WTC11 (cell line): ENCODE measurements around the gene CYP2C9. TPM values are rescaled to one million over a fixed set of nuclear protein-coding genes. Genes with fewer than 3 reads are reported as not detected.

ENCODE experiments used
- ATAC-seq: fragments of 200-7000 bp; cut with Tn5 transposase; 2 replicates; pipeline ENCODE4 v1.10.0; 2021; ENCODE audit warnings: mild to moderate bottlenecking, moderate library complexity
- CTCF ChIA-PET: fragments of 300-600 bp; sonication (Branson Sonifier 250); formaldehyde crosslinking; loops from one replicate; lab custom pipeline; 2021; ENCODE audit warnings: antibody characterized with exemption; lab: Charles Lee
- POLR2A ChIA-PET: fragments of 350-600 bp; sonication (Branson Sonifier 250); formaldehyde crosslinking; loops from one replicate; lab custom pipeline; 2021; ENCODE audit warnings: antibody characterized with exemption; lab: Charles Lee
- DNase-seq: peaks from one replicate; pipeline ENCODE4 v3.0.0; 2021; ENCODE audit warnings: low spot score
- H3K27ac Mint-ChIP-seq: 2 replicates; pipeline ENCODE4 v1.8.0; 2021; ENCODE audit warnings: mixed read lengths
- H3K27me3 Mint-ChIP-seq: 2 replicates; pipeline ENCODE4 v1.8.0; 2021; ENCODE audit warnings: low read depth, mild to moderate bottlenecking, moderate library complexity, mixed read lengths
- H3K36me3 Mint-ChIP-seq: 2 replicates; pipeline ENCODE4 v1.8.0; 2021; ENCODE audit warnings: mixed read lengths
- H3K4me1 Mint-ChIP-seq: 2 replicates; pipeline ENCODE4 v1.8.0; 2022; ENCODE audit warnings: mixed read lengths
- H3K4me3 Mint-ChIP-seq: 2 replicates; pipeline ENCODE4 v1.8.0; 2021; ENCODE audit warnings: mild to moderate bottlenecking, moderate library complexity, mixed read lengths
- H3K9me3 Mint-ChIP-seq: 2 replicates; pipeline ENCODE4 v1.8.0; 2021; ENCODE audit warnings: mixed read lengths
- ATF3 ChIP-seq: sonication (generic); formaldehyde crosslinking; conservative IDR thresholded peaks from 2 replicates; pipeline ENCODE4 v1.8.1; 2022; ENCODE audit warnings: mild to moderate bottlenecking, missing genetic modification reagents
- ERG ChIP-seq: fragments of 250-450 bp; sonication (Bioruptor Pico); IDR thresholded peaks from 2 replicates; pipeline ENCODE4 v1.8.0; 2021; ENCODE audit warnings: mild to moderate bottlenecking
- IRF1 ChIP-seq: sonication (generic); formaldehyde crosslinking; IDR thresholded peaks from 2 replicates; pipeline ENCODE4 v1.8.0; 2023; ENCODE audit warnings: missing genetic modification reagents
- IRF2 ChIP-seq: sonication (generic); formaldehyde crosslinking; IDR thresholded peaks from 2 replicates; pipeline ENCODE4 v1.8.0; 2022; ENCODE audit warnings: low read depth, missing genetic modification reagents, borderline replicate concordance
- MXD4 ChIP-seq: fragments of 250-450 bp; sonication (Bioruptor Pico); IDR thresholded peaks from 2 replicates; pipeline ENCODE4 v1.8.0; 2021; ENCODE audit warnings: mild to moderate bottlenecking, moderate library complexity, borderline replicate concordance
- NR1H2 ChIP-seq: sonication (generic); formaldehyde crosslinking; IDR thresholded peaks from 2 replicates; pipeline ENCODE4 v1.9.0; 2021; ENCODE audit warnings: mild to moderate bottlenecking, moderate library complexity, missing genetic modification reagents
- RELA ChIP-seq: sonication (generic); formaldehyde crosslinking; IDR thresholded peaks from 2 replicates; pipeline ENCODE4 v1.8.1; 2022; ENCODE audit warnings: missing genetic modification reagents, mild to moderate bottlenecking, borderline replicate concordance
- SOX15 ChIP-seq: fragments of 250-450 bp; sonication (Bioruptor Pico); IDR thresholded peaks from 2 replicates; pipeline ENCODE4 v1.9.0; 2021; ENCODE audit warnings: mild to moderate bottlenecking
- TCF7 ChIP-seq: sonication (generic); formaldehyde crosslinking; IDR thresholded peaks from 2 replicates; pipeline ENCODE4 v1.8.0; 2022; ENCODE audit warnings: mild to moderate bottlenecking, low read depth, missing genetic modification reagents, moderate library complexity
- ZBTB43 ChIP-seq: sonication (generic); formaldehyde crosslinking; IDR thresholded peaks from 2 replicates; pipeline ENCODE4 v1.8.1; 2023; ENCODE audit warnings: mild to moderate bottlenecking, missing genetic modification reagents
- ZNF281 ChIP-seq: sonication (generic); formaldehyde crosslinking; IDR thresholded peaks from 2 replicates; pipeline ENCODE4 v1.8.0; 2023; ENCODE audit warnings: mild to moderate bottlenecking, missing genetic modification reagents
- ZNF317 ChIP-seq: sonication (generic); formaldehyde crosslinking; IDR thresholded peaks from 2 replicates; pipeline ENCODE4 v1.8.1; 2023; ENCODE audit warnings: low read depth, mild to moderate bottlenecking, moderate library complexity, missing genetic modification reagents, borderline replicate concordance
- ZNF416 ChIP-seq: fragments of 250-450 bp; sonication (Bioruptor Pico); IDR thresholded peaks from 2 replicates; pipeline ENCODE4 v1.9.0; 2021; ENCODE audit warnings: mild to moderate bottlenecking, inconsistent platforms
- ZNF423 ChIP-seq: fragments of 250-450 bp; sonication (Bioruptor Pico); IDR thresholded peaks from 2 replicates; pipeline ENCODE4 v2.1.2; 2022; ENCODE audit warnings: mild to moderate bottlenecking, moderate library complexity
- total RNA-seq: library from RNA; stranded (reverse); gene quantifications from 3 replicates; pipeline ENCODE4 v1.2.3, GENCODE V29; 2021
- TF ChIP-seq, protein P1 (sequence below): sonication (generic); formaldehyde crosslinking; IDR thresholded peaks from 2 replicates; pipeline ENCODE4 v1.8.0; 2022; ENCODE audit warnings: missing genetic modification reagents
- TF ChIP-seq, protein P2 (sequence below): fragments of 200-600 bp; IDR thresholded peaks from 2 replicates; pipeline ENCODE4 v1.8.0; 2022; ENCODE audit warnings: antibody characterized with exemption
- TF ChIP-seq, protein P3 (sequence below): sonication (generic); formaldehyde crosslinking; IDR thresholded peaks from 2 replicates; pipeline ENCODE4 v1.8.0; 2022; ENCODE audit warnings: mild to moderate bottlenecking, missing genetic modification reagents
- TF ChIP-seq, protein P4 (sequence below): sonication (generic); formaldehyde crosslinking; IDR thresholded peaks from 2 replicates; pipeline ENCODE4 v1.8.0; 2022; ENCODE audit warnings: mild to moderate bottlenecking, missing genetic modification reagents

Gene CYP2C9
- total RNA-seq, 1 experiment from 2014 or later, result 0.50 TPM

- ATAC-seq (no peak), DNase-seq (no peak)
- Mint-ChIP-seq H3K4me3 (no peak overlapping the region), H3K27me3 (no peaks in the 10 kb centered on the region), H3K36me3 (no peaks in the 10 kb centered on the region), H3K4me1 (peaks cover 2% of the 10 kb centered on the region; the same call in 1 of the 2 replicates), H3K9me3 (no peaks in the 10 kb centered on the region), H3K27ac (no peak overlapping the region)
- TF ChIP-seq ZNF423 (CRISPR knock-in tag), result no peak
- no peak for TF ChIP-seq TCF7 (CRISPR knock-in tag)
- TF ChIP-seq ZBTB43 (CRISPR knock-in tag), result no peak
- TF ChIP-seq ZNF317, result no peak
- no peak for TF ChIP-seq ZNF416
- ChIA-PET POLR2A (interaction anchor here (0.6 kb wide), 1 partner anchor 43 kb away, joined by 3 read pairs; no protein-coding TSS in a partner anchor), CTCF (no interaction called here)
These were observed 97.2 kb downstream of the CYP2C9 start for GRCh38 chr10:95035332-95036295.

DNA sequence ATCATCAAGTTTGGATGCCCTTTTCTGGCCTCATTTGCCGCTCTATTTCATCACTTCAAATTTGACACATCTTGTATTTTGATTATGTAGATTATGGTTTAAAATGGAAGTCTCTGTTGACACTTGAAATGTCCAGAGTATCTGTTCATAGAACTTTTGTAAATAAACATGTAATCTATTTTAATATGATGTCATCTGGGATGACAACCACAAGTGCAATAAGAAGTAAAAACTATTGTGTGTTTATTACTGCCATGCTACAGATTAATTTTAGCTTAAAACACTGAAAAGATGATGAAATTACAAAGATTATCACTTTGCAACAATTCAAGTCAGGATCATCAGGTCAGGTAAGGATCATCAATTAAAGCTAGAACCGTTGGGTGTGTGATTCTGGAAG is 100.8 kb downstream of the CYP2C9 start:
- Mint-ChIP-seq H3K27ac (no peak overlapping the region), H3K9me3 (no peaks in the 10 kb centered on the region), H3K4me3 (no peak overlapping the region), H3K27me3 (no peaks in the 10 kb centered on the region), H3K4me1 (peaks cover 2% of the 10 kb centered on the region; the same call in 1 of the 2 replicates), H3K36me3 (no peaks in the 10 kb centered on the region)
- DNase-seq, result no peak
- POLR2A ChIA-PET, result no interaction called here
- ATAC-seq, result no peak
- CTCF ChIA-PET, result no interaction called here
- TF ChIP-seq RELA (CRISPR knock-in tag) (no peak), IRF2 (CRISPR knock-in tag) (no peak), ATF3 (no peak), IRF1 (CRISPR knock-in tag) (no peak), ERG (no peak), ZNF281 (CRISPR knock-in tag) (no peak), NR1H2 (CRISPR knock-in tag) (no peak), MXD4 (CRISPR knock-in tag) (no peak), SOX15 (CRISPR knock-in tag) (no peak)
- TF ChIP-seq, protein P1, sequence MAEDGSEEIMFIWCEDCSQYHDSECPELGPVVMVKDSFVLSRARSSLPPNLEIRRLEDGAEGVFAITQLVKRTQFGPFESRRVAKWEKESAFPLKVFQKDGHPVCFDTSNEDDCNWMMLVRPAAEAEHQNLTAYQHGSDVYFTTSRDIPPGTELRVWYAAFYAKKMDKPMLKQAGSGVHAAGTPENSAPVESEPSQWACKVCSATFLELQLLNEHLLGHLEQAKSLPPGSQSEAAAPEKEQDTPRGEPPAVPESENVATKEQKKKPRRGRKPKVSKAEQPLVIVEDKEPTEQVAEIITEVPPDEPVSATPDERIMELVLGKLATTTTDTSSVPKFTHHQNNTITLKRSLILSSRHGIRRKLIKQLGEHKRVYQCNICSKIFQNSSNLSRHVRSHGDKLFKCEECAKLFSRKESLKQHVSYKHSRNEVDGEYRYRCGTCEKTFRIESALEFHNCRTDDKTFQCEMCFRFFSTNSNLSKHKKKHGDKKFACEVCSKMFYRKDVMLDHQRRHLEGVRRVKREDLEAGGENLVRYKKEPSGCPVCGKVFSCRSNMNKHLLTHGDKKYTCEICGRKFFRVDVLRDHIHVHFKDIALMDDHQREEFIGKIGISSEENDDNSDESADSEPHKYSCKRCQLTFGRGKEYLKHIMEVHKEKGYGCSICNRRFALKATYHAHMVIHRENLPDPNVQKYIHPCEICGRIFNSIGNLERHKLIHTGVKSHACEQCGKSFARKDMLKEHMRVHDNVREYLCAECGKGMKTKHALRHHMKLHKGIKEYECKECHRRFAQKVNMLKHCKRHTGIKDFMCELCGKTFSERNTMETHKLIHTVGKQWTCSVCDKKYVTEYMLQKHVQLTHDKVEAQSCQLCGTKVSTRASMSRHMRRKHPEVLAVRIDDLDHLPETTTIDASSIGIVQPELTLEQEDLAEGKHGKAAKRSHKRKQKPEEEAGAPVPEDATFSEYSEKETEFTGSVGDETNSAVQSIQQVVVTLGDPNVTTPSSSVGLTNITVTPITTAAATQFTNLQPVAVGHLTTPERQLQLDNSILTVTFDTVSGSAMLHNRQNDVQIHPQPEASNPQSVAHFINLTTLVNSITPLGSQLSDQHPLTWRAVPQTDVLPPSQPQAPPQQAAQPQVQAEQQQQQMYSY (CRISPR knock-in tag), result no peak
- TF ChIP-seq, protein P2, sequence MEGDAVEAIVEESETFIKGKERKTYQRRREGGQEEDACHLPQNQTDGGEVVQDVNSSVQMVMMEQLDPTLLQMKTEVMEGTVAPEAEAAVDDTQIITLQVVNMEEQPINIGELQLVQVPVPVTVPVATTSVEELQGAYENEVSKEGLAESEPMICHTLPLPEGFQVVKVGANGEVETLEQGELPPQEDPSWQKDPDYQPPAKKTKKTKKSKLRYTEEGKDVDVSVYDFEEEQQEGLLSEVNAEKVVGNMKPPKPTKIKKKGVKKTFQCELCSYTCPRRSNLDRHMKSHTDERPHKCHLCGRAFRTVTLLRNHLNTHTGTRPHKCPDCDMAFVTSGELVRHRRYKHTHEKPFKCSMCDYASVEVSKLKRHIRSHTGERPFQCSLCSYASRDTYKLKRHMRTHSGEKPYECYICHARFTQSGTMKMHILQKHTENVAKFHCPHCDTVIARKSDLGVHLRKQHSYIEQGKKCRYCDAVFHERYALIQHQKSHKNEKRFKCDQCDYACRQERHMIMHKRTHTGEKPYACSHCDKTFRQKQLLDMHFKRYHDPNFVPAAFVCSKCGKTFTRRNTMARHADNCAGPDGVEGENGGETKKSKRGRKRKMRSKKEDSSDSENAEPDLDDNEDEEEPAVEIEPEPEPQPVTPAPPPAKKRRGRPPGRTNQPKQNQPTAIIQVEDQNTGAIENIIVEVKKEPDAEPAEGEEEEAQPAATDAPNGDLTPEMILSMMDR, result no peak
- TF ChIP-seq, protein P3, sequence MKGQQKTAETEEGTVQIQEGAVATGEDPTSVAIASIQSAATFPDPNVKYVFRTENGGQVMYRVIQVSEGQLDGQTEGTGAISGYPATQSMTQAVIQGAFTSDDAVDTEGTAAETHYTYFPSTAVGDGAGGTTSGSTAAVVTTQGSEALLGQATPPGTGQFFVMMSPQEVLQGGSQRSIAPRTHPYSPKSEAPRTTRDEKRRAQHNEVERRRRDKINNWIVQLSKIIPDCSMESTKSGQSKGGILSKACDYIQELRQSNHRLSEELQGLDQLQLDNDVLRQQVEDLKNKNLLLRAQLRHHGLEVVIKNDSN, result no peak
- TF ChIP-seq, protein P4, sequence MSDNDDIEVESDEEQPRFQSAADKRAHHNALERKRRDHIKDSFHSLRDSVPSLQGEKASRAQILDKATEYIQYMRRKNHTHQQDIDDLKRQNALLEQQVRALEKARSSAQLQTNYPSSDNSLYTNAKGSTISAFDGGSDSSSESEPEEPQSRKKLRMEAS (CRISPR knock-in tag), result no peak
